Cardiac muscle cell (in vitro differentiated cells and primary cell): ENCODE results near the gene LARGE1. TPM values are rescaled to one million over a fixed set of nuclear protein-coding genes. Genes with fewer than 3 reads are reported as not detected.
"Not testable (repeated sequence)": the region's sequence is repeated elsewhere in the genome, so short reads cannot be mapped to it uniquely, and the experiment has no call there.

Experiments used
- DNase-seq, 2 donors: peaks; one replicate each; pipeline versions ENCODE4 v3.0.0 to v3.0.0-alpha.2; 2010 to 2017; ENCODE audit warnings: low read depth in 1 of 2, low spot score in 1 of 2
- H3K27ac ChIP-seq: fragments of 200-600 bp; sonication (generic); 2 replicates; pipeline ENCODE4 v1.5.1; 2016
- H3K27me3 ChIP-seq: fragments of 200-600 bp; sonication (generic); 2 replicates; pipeline ENCODE4 v1.6.0; 2016; ENCODE audit warnings: control low read depth
- H3K36me3 ChIP-seq: fragments of 200-600 bp; sonication (generic); 2 replicates; pipeline ENCODE4 v1.5.1; 2016; ENCODE audit warnings: control low read depth
- H3K4me1 ChIP-seq: fragments of 200-600 bp; sonication (generic); 2 replicates; pipeline ENCODE4 v1.8.1; 2017; ENCODE audit warnings: low read depth, mild to moderate bottlenecking, mixed run types
- H3K4me3 ChIP-seq: fragments of 200-600 bp; sonication (generic); 2 replicates; pipeline ENCODE4 v1.5.1; 2016; ENCODE audit warnings: mild to moderate bottlenecking
- H3K9me3 ChIP-seq: fragments of 200-600 bp; sonication (generic); 2 replicates; pipeline ENCODE4 v1.5.1; 2017; ENCODE audit warnings: low read depth, mild to moderate bottlenecking, control low read depth
- CTCF ChIP-seq: IDR thresholded peaks from 2 replicates; pipeline ENCODE4 v1.5.1; 2012; ENCODE audit warnings: low read depth, mild to moderate bottlenecking, low read length
- polyA plus RNA-seq: library from polyadenylated mRNA; unstranded; fragments of >200 nt; fragmentation: Nextera tagmentation; extraction: Ambion mirVana; gene quantifications from 2 replicates; pipeline ENCODE4 v1.2.1, GENCODE V29; 2016
- total RNA-seq: library from RNA; depleted of rRNA; stranded (reverse); fragments of >200 nt; gene quantifications from 2 replicates; pipeline ENCODE4 v1.2.3, GENCODE V29; 2016

LARGE1 gene
- total and polyA plus RNA-seq, 2 experiments from 2014 or later, result 18.4 to 34.3 TPM

GRCh38 chr22:33569018-33569417, 351.3 kb downstream of the LARGE1 start:
- Histone ChIP-seq H3K4me1 (peaks cover 21% of the 10 kb centered on the region), H3K27me3 (no peaks in the 10 kb centered on the region), H3K36me3 (no peaks in the 10 kb centered on the region), H3K4me3 (no peak overlapping the region), H3K27ac (no peak overlapping the region), H3K9me3 (no peaks in the 10 kb centered on the region)
- peak in 1 of 2 donors; percentile 9 for DNase-seq
- TF ChIP-seq CTCF, result no peak

- DNase-seq, H3K4me3 ChIP-seq, H3K27ac ChIP-seq, H3K27me3 ChIP-seq, H3K9me3 ChIP-seq, H3K36me3 ChIP-seq: not testable (repeated sequence)
- peaks cover 21% of the 10 kb centered on the region for H3K4me1 ChIP-seq
These were observed 353.8 kb downstream of the LARGE1 start for GRCh38 chr22:33566495-33566894.

- H3K4me3 ChIP-seq, result no peak overlapping the region
- H3K27ac ChIP-seq, result no peak overlapping the region
- no peak for TF ChIP-seq CTCF
- peak in 1 of 2 donors; percentile 55 for DNase-seq
- H3K36me3 ChIP-seq, result no peaks in the 10 kb centered on the region
- no peaks in the 10 kb centered on the region for H3K9me3 ChIP-seq
- no peaks in the 10 kb centered on the region for H3K27me3 ChIP-seq
- peaks cover 21% of the 10 kb centered on the region for H3K4me1 ChIP-seq
These were observed 354.7 kb downstream of the LARGE1 start for GRCh38 chr22:33565580-33565995.

- no peak for TF ChIP-seq CTCF
- DNase-seq, result no peak
- Histone ChIP-seq H3K36me3 (no peaks in the 10 kb centered on the region), H3K4me3 (no peak overlapping the region), H3K27ac (no peak overlapping the region), H3K27me3 (no peaks in the 10 kb centered on the region), H3K4me1 (peaks cover 20% of the 10 kb centered on the region), H3K9me3 (no peaks in the 10 kb centered on the region)
These were observed 355.6 kb downstream of the LARGE1 start for GRCh38 chr22:33564683-33565082.

GRCh38 chr22:33563220-33563964, 356.9 kb downstream of the LARGE1 start:
- TF ChIP-seq CTCF, result no peak
- H3K27ac ChIP-seq, result no peak overlapping the region
- DNase-seq, result no peak

GRCh38 chr22:33562501-33562900, 357.8 kb downstream of the LARGE1 start:
- no peak for DNase-seq
- Histone ChIP-seq H3K27ac (no peak overlapping the region), H3K27me3 (no peaks in the 10 kb centered on the region), H3K36me3 (no peaks in the 10 kb centered on the region), H3K9me3 (no peaks in the 10 kb centered on the region), H3K4me1 (peaks cover 10% of the 10 kb centered on the region), H3K4me3 (no peak overlapping the region)
- no peak for TF ChIP-seq CTCF

More at GRCh38 chr22:33563220-33563964, 356.9 kb downstream of the LARGE1 start:
- no peaks in the 10 kb centered on the region for H3K27me3 ChIP-seq
- H3K4me3 ChIP-seq, result no peak overlapping the region
- H3K9me3 ChIP-seq, result no peaks in the 10 kb centered on the region
- H3K36me3 ChIP-seq, result no peaks in the 10 kb centered on the region
- H3K4me1 ChIP-seq, result peaks cover 10% of the 10 kb centered on the region
